HG03378 (cell line): ENCODE results near the gene RNF111.
"Not testable (repeated sequence)": the region's sequence is repeated elsewhere in the genome, so short reads cannot be mapped to it uniquely, and the experiment has no call there.

Source experiments
- ATAC-seq: cut with Tn5 transposase; IDR thresholded peaks from one replicate; pipeline ENCODE4 v1.9.1; 2021; ENCODE audit warnings: mild to moderate bottlenecking, moderate library complexity; ENCODE audit not compliant: unreplicated experiment

Gene RNF111

GRCh38 chr15:59052915-59053407 lies 65.5 kb downstream of the RNF111 start:
- ATAC-seq = no peak

- ATAC-seq = no peak
These were observed 66.0 kb downstream of the RNF111 start for GRCh38 chr15:59053482-59053881.

- no peak for ATAC-seq
These were observed 71.7 kb downstream of the RNF111 start for GRCh38 chr15:59059076-59059597.

- no peak for ATAC-seq
These were observed 72.9 kb downstream of the RNF111 start for GRCh38 chr15:59060348-59060747.

GRCh38 chr15:59063042-59063441 lies 75.6 kb downstream of the RNF111 start:
- no peak for ATAC-seq

GRCh38 chr15:59069430-59069829 lies 82.0 kb downstream of the RNF111 start:
- no peak for ATAC-seq

- ATAC-seq = no peak
These were observed 87.1 kb downstream of the RNF111 start for GRCh38 chr15:59074607-59075006.

GRCh38 chr15:59087731-59088130 lies 100.3 kb downstream of the RNF111 start:
- ATAC-seq = no peak

- no peak for ATAC-seq
These were observed 106.6 kb downstream of the RNF111 start for GRCh38 chr15:59094077-59094476.

GRCh38 chr15:59096429-59096828 lies 109.0 kb downstream of the RNF111 start:
- no peak for ATAC-seq

DNA sequence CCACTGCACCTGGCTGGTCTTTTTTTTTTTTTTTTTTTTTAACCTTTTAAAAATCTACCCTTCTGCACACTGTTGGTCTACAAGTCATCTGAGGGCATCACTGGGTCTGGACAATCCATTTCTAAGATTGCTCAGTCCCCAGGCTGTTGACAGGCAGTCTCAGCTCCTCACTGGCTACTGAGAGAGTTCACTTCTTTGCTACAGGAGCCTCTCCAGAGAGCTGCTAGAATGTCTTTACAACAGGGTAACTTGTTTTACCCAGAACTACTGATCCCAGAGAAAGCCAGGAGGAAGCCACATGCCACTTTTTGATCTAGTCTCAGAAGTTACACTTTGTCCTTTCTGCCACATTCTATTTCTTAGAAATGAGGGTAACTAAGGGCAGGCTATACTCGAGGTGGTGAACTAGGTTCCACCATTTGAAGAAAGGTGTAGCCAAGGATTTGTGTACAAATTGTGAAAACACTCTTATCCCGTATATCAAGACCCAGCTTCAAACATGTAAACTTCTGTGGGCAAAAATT lies 111.8 kb downstream of the RNF111 start:
- ATAC-seq = no peak

- no peak for ATAC-seq
These were observed 117.1 kb downstream of the RNF111 start for GRCh38 chr15:59104602-59104911.

DNA sequence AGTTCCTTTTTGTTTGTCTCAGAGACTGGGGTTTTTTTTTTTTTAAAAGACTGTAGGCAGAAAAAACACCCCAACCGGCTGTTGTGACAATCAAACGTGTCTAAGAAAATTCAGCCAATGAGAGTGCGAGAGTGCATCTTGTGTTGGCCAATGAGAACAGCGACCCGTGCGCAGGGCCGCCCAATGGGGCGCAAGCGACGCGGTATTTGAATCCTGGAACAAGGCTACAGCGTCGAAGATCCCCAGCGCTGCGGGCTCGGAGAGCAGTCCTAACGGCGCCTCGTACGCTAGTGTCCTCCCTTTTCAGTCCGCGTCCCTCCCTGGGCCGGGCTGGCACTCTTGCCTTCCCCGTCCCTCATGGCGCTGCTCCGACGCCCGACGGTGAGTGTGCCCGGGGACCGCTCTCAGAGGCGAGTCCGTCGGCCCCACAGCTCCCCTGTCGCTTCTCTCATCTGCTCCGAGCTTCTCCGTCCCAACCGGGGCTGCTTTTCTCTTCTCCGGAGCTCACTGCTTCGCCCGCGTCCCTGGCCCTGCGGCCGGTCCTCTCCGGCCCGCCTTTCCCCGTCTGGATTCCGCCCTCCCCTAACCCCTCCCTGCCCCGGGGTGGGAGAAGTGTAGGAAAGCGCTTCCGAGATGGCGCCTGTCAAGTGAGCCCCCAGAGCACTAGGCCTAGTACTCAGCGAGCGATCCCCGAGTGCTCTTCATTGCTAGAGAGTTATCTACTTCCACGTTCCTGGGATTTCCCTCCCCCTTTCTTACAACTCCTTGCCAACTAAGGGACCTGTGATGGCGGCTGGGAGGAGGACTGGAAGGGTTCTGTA lies 117.7 kb downstream of the RNF111 start, which contains the start of gene CCNB2:
CCNB2 (plus strand) TSS at position 235 of the 821 bp plus-strand sequence; CDS start at position 358, 123 bp downstream.
- peak; percentile 94 for ATAC-seq

- ATAC-seq = no peak
These were observed 118.4 kb downstream of the RNF111 start for GRCh38 chr15:59105854-59106253.

DNA sequence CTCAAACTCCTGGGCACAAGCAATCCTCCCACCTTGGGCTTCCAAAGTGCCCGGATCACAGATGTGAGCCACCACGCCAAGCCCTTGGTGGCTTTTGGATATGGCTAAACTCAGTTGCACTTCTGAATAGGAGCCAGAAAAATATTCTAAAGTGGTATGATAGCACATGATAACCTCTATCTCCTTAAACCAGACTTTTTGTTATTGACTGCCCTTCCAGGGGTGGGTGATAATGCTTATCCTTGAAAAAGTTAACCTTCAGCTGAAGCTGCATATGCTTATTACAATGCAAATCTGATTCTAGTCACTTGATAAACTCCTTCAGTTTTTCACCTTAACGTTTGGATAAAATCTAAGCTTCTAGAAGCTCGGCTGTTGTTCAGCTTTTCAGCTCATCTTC lies 123.8 kb downstream of the RNF111 start:
- no peak for ATAC-seq

DNA sequence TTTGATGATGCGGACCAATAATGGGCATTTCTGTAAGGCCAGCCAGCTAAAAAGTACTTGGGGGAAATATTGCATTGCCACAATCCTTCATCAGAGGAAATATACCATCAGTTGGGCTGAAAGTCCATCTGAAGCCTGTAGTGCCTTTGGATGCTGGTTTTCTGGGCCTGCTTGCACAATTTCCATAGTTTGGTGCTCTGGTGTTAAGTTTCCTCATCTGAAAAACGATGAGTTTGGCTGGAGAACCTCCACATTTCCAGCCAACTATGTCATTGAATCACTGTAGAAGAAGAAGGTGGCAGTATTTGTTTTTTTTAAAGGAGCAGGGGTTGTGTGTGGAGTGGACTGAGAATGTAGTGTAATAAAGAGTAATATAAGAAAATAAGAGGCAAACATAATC lies 127.6 kb downstream of the RNF111 start:
- ATAC-seq = no peak

DNA sequence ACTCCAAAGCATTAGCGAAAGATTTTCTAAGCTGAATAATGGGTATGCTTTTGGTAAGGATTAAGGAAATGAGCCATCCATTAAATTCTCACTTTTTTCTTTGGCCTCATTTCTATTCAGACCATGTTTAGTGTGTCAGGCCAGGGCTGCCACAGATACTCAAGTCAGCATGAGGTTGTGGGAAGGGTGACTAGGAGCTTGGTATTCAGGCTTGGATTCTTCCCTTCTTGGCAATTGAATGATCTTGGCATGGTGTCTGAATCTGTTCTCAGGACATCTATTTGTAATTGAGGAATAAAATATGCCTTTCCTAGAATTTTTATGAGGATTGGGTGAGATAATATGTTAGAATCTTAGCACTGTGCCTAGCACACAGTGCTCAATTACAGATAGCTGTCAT lies 128.7 kb downstream of the RNF111 start:
- ATAC-seq = no peak

DNA sequence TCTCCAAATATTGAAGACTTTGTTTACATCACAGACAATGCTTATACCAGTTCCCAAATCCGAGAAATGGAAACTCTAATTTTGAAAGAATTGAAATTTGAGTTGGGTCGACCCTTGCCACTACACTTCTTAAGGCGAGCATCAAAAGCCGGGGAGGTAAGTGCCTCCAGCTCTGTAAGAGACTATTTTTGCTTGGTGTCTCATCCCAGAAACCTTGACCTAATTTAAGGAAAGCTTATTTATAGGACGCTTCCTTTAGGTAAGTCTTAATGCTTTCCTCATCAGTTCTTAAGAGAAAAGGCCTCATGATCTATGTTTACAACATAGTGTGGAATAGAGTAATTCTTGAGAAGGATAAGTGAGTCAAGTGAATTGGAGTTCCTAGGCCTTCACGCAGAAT lies 129.3 kb downstream of the RNF111 start:
- ATAC-seq = no peak

- ATAC-seq = no peak
These were observed 132.2 kb downstream of the RNF111 start for GRCh38 chr15:59119625-59120024.

DNA sequence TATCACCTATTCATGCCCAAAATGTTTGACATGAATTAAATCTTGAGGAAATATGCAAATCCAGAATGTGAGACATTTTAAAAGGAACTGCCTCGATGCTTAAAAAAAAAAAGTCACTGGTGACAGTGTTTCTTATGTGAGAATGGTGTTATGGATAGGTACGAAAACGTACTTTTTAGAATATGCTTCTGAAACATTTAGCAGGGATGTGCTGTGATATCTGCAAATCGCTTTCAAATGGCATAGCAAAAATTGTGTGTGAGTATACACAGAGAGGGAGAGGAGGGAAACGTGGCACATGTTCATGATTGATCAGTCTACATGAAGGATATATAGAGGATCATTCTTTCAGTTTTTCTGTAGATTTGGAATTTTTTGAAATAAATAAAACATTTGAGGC lies 133.5 kb downstream of the RNF111 start:
- no peak for ATAC-seq

GRCh38 chr15:59124261-59124660 lies 136.8 kb downstream of the RNF111 start:
- ATAC-seq = no peak

DNA sequence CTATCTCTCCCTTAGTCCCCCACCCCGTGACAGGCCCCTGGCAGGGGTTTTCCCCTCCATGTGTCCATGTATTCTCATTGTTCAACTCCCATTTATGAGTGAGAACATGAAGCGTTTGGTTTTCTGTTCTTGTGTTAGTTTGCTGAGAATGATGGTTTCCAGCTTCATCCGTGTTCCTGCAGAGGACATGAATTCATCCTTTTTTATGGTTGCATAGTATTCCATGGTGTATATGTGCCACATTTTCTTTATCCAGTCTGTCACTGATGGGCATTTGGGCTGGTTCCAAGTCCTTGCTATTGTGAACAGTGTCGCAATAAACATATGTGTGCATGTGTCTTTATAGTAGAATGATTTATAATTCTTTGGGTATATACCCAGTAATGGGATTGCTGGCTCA lies 138.2 kb downstream of the RNF111 start:
- ATAC-seq = not testable (repeated sequence)
